Lower lobe of right lung (tissue), 2 donors: ENCODE measurements around the gene LMNB1. TPM values are rescaled to one million over a fixed set of nuclear protein-coding genes. Genes with fewer than 3 reads are reported as not detected.
"Not testable (repeated sequence)": the region's sequence is repeated elsewhere in the genome, so short reads cannot be mapped to it uniquely, and the experiment has no call there.

ENCODE experiments used
- ATAC-seq, 2 donors: fragments of 200-7000 bp; cut with Tn5 transposase; one replicate each; pipeline ENCODE4 v1.9.1; 2020 to 2022; ENCODE audit warnings: mild to moderate bottlenecking in 2 of 2, moderate library complexity in 2 of 2
- DNase-seq: peaks from one replicate; pipeline ENCODE4 v3.0.0-alpha.2; 2020
- H3K27ac ChIP-seq: fragments of 200-600 bp; one replicate; pipeline ENCODE4 v1.8.0; 2022
- H3K27me3 ChIP-seq: fragments of 200-600 bp; one replicate; pipeline ENCODE4 v1.8.0; 2022; ENCODE audit warnings: low read depth
- H3K36me3 ChIP-seq: fragments of 200-600 bp; one replicate; pipeline ENCODE4 v1.8.0; 2022; ENCODE audit warnings: mild to moderate bottlenecking
- H3K4me1 ChIP-seq: fragments of 200-600 bp; one replicate; pipeline ENCODE4 v1.8.0; 2022
- H3K4me3 ChIP-seq: fragments of 200-600 bp; one replicate; pipeline ENCODE4 v1.8.0; 2022; ENCODE audit warnings: mild to moderate bottlenecking
- H3K9me3 ChIP-seq: fragments of 200-600 bp; one replicate; pipeline ENCODE4 v1.8.0; 2022
- CTCF ChIP-seq: fragments of 200-600 bp; IDR thresholded peaks from one replicate; pipeline ENCODE4 v1.8.0; 2022; ENCODE audit warnings: antibody characterized with exemption, mild to moderate bottlenecking
- intact Hi-C: fragments of 100-400 bp; cut with DNase I; formaldehyde crosslinking; loops from one replicate; pipeline ENCODE4 v1.11.0; 2022
- long read RNA-seq: library from polyadenylated mRNA; unstranded; transcript quantifications from one replicate; pipeline ENCODE4 v2.0.0, GENCODE V29; 2021
- total RNA-seq: library from RNA; stranded (reverse); fragmentation: NEBNext Ultra II Directional; extraction: Animal tissue kit (Norgen Biotek cat#: 25700); gene quantifications from one replicate; pipeline ENCODE4 v1.2.1, GENCODE V29; 2021
- donor health status: DM: no; HTN: yes; CAD: no; lungs with severe emphysema.

The LMNB1 gene
- total RNA-seq = 13.5 TPM
- long read RNA-seq, partial matches to known transcripts = 0 of 1 reads
- long read RNA-seq, other reads (novel, unspliced or antisense) = 0 of 1 reads

DNA sequence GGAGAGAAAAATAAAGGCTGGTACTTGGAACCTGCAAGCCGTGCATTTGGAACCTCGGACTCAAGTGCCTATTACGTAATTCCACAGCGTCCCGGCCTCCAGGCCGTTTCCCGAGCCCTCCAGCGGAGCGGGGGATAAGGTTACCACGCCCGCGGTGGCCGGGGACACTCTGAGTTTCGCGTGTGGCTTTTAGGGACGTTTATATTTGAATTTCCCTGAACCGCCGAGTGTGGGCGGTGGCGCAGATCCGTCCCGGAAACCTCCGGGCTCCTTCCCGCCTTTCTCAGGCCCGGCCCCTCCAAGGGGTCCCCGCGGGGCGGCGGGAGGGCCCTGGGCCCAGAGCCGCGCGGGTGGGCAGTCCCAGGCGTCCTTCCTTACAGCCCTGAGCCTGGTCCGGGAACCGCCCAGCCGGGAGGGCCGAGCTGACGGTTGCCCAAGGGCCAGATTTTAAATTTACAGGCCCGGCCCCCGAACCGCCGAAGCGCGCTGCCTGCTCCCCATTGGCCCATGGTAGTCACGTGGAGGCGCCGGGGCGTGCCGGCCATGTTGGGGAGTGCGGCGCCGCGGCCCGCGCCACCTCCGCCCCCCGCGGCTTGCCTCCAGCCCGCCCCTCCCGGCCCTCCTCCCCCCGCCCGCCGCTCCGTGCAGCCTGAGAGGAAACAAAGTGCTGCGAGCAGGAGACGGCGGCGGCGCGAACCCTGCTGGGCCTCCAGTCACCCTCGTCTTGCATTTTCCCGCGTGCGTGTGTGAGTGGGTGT is at the start of gene LMNB1:
Gene LMNB1, plus strand, starts transcription at position 638 of the 758 bp plus-strand sequence. CDS start 373 bp downstream, outside the sequence.
- peak; percentile 96 for DNase-seq
- intact Hi-C loops = no loop called here
- Histone ChIP-seq H3K27ac (peak within 1 kb of the TSS; percentile 93), H3K9me3 (no peaks in the 10 kb centered on the region), H3K36me3 (no peaks in the 10 kb centered on the region), H3K4me3 (peak within 1 kb of the TSS; percentile 88), H3K4me1 (peaks cover 17% of the 10 kb centered on the region), H3K27me3 (no peaks in the 10 kb centered on the region)
- TF ChIP-seq CTCF = no peak
- ATAC-seq = peak; percentile 96 to 97

- no peak for TF ChIP-seq CTCF
- Histone ChIP-seq H3K4me3 (no peak overlapping the region), H3K27me3 (no peaks in the 10 kb centered on the region), H3K4me1 (no peaks in the 10 kb centered on the region), H3K36me3 (no peaks in the 10 kb centered on the region), H3K27ac (no peak overlapping the region), H3K9me3 (no peaks in the 10 kb centered on the region)
- intact Hi-C loops = no loop called here
- no peak for ATAC-seq
- no peak for DNase-seq
Measured at GRCh38 chr5:126732716-126733115, 44.2 kb upstream of the LMNB1 start.

DNA sequence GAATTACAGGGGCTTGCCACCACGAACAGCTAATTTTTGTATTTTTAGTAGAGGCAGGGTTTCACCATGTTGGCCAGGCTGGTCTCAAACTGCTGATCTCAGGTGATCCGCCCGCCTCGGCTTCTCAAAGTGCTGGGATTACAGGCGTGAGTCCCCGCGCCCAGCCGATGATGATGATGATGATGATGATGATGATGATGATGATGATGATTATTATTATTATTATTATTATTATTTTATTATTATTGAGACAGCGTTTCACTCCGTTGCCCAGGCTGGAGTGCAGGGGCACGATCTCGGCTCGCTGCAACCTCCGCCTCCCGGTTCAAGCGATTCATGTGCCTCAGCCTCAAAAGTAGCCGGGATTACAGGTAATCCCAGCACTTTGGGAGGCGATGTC is 42.4 kb upstream of the LMNB1 start:
- not testable (repeated sequence) for H3K27ac ChIP-seq, ATAC-seq

DNA sequence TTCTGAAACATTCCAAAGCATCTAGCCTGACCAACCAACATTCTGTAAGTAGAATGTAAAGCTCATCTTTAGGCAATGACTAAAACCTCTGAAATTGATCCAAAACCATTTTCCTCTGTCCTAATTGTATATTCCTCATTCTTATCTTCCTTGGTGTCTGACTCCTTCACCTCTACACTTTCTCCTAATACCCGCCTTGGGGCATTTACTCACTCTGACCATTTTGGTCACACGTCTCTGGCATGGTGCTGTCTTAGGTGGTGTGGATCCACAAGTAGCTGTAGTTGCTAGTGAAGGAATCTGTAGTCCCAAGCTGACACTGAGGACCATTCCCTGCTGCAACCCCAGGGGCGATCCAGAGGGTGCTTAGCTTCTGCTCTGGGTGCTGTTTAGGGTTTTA is 40.8 kb upstream of the LMNB1 start:
- no peaks in the 10 kb centered on the region for H3K27me3 ChIP-seq
- intact Hi-C loops = no loop called here
- no peaks in the 10 kb centered on the region for H3K9me3 ChIP-seq
- H3K4me1 ChIP-seq = no peaks in the 10 kb centered on the region
- H3K36me3 ChIP-seq = no peaks in the 10 kb centered on the region
- no peak for DNase-seq
- no peak overlapping the region for H3K27ac ChIP-seq
- ATAC-seq = no peak
- no peak for TF ChIP-seq CTCF
- no peak overlapping the region for H3K4me3 ChIP-seq

More for the DNA sequence above, 42.4 kb upstream of the LMNB1 start:
- intact Hi-C loops, H3K9me3 ChIP-seq, H3K36me3 ChIP-seq, H3K4me3 ChIP-seq, DNase-seq, H3K4me1 ChIP-seq, H3K27me3 ChIP-seq: not testable (repeated sequence)

- H3K27me3 ChIP-seq = no peaks in the 10 kb centered on the region
- no peak overlapping the region for H3K27ac ChIP-seq
- H3K4me3 ChIP-seq = no peak overlapping the region
- TF ChIP-seq CTCF = no peak
- H3K4me1 ChIP-seq = no peaks in the 10 kb centered on the region
- no peaks in the 10 kb centered on the region for H3K36me3 ChIP-seq
- no peak for DNase-seq
- intact Hi-C loops = no loop called here
- H3K9me3 ChIP-seq = no peaks in the 10 kb centered on the region
- ATAC-seq = no peak
Measured at GRCh38 chr5:126741361-126741760, 35.6 kb upstream of the LMNB1 start.

- Histone ChIP-seq H3K36me3 (no peaks in the 10 kb centered on the region), H3K4me1 (no peaks in the 10 kb centered on the region), H3K9me3 (no peaks in the 10 kb centered on the region), H3K27me3 (no peaks in the 10 kb centered on the region), H3K27ac (no peak overlapping the region), H3K4me3 (no peak overlapping the region)
- intact Hi-C loops = no loop called here
- no peak for ATAC-seq
- no peak for TF ChIP-seq CTCF
- DNase-seq = no peak
Measured at GRCh38 chr5:126742425-126742824, 34.5 kb upstream of the LMNB1 start.
